GM12801 (cell line): ENCODE measurements around the gene SEC11C.

Experiments
- CTCF ChIP-seq: IDR thresholded peaks from one replicate; pipeline ENCODE4 v1.5.1; 2011; ENCODE audit warnings: control low read depth; ENCODE audit not compliant: insufficient read length; ENCODE audit errors: extremely low read depth

Gene SEC11C

GRCh38 chr18:59197636-59198035 is 58.0 kb downstream of the SEC11C start:
- TF ChIP-seq CTCF = no peak

DNA sequence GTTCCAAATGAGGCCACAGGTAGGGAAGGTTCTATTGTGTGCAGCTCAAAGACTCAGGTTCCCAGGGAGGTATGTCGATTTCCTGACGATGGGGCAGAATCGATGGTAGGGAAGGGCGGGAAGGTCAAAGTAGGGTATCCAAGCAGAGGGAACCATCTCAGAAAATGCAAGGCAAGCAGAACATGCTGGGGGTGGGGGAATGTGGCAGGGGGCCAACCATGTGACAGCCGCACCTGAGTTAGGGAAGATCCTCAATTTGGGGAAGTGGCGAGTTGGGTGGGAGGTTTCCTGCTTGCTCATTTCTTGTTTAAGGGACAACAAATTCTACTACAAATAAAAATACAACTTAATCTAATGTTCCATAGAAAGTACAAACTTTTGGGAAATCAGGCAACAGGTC is 58.5 kb downstream of the SEC11C start:
- TF ChIP-seq CTCF = no peak

DNA sequence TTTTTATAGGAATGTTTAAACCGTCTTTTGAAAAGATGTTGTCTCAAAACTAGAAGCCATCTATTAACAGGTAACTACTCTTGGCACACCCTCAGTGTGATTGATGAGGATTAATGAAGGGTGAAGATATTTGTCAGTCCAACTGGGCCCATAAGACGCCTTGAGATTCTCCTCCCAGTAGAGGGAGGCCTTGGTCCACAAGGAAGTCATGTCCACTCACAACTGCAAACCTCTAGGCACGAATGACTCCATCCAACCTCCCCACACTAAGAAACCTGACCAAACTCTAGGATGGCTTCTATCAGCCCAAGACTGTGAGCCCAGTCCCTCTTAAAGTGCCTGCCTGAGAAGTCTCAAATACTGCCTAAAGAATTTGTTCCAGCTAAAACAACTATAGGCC is 61.1 kb downstream of the SEC11C start:
- TF ChIP-seq CTCF = no peak

DNA sequence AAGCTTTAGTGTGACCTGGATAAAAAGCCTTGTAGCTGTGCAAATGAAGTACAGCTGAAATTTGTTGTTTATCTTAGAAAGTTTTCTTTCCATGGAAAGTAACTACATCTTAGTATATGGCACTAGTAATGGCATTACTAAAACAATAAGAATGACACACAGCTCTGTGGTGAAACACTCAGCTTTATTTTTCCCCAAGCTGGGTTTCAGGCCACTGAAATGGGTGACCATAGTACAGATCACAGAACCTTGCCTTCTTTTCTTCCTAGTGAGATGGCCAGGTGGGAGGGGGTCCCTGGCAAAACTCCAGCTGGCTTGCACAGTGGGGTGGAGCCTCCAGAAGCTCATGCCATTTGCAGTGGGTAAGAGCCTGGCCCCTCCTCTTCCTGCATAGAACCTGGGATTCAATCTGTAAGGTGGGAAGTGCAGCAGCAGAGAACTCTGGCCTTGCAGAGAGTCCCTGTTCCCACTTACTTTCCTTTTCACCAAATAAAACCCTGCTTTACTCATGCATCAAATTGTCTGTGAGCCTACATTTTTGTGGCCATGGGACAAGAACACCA is 62.7 kb downstream of the SEC11C start:
- no peak for TF ChIP-seq CTCF

- no peak for TF ChIP-seq CTCF
Measured at GRCh38 chr18:59207506-59207905, 67.8 kb downstream of the SEC11C start.
